HG03064 (cell line): ENCODE measurements around the gene PPT2.
"Not testable (repeated sequence)": the region's sequence is repeated elsewhere in the genome, so short reads cannot be mapped to it uniquely, and the experiment has no call there.

ENCODE experiments used
- ATAC-seq: cut with Tn5 transposase; IDR thresholded peaks from one replicate; pipeline ENCODE4 v1.9.1; 2021; ENCODE audit warnings: low read depth; ENCODE audit not compliant: unreplicated experiment

PPT2 gene

GRCh38 chr6:32187725-32188380 is 33.9 kb downstream of the PPT2 start:
- not testable (repeated sequence) for ATAC-seq

- no peak for ATAC-seq
These were observed 34.6 kb downstream of the PPT2 start for GRCh38 chr6:32188381-32189068.

- no peak for ATAC-seq
These were observed 35.3 kb downstream of the PPT2 start for GRCh38 chr6:32189069-32189741.

GRCh38 chr6:32189742-32190053 is 35.8 kb downstream of the PPT2 start:
- ATAC-seq = no peak

- no peak for ATAC-seq
These were observed 36.3 kb downstream of the PPT2 start, which contains the start of gene PBX2 for GRCh38 chr6:32190054-32190851. TSS of gene PBX2 (minus strand) at chr6:32190202. CDS start at chr6:32189915, 287 bp downstream.

GRCh38 chr6:32190911-32191677 is 37.2 kb downstream of the PPT2 start:
- no peak for ATAC-seq

GRCh38 chr6:32191696-32192607 is 38.0 kb downstream of the PPT2 start:
- ATAC-seq = no peak

GRCh38 chr6:32192608-32193039 is 38.7 kb downstream of the PPT2 start, which contains the start of gene GPSM3:
TSS of gene GPSM3 (minus strand) at chr6:32192643. CDS start at chr6:32192513, 130 bp downstream.
- ATAC-seq = no peak

GRCh38 chr6:32193096-32193495 is 39.2 kb downstream of the PPT2 start:
- ATAC-seq = not testable (repeated sequence)

- ATAC-seq = no peak
These were observed 40.4 kb downstream of the PPT2 start for GRCh38 chr6:32194388-32194787.

GRCh38 chr6:32194825-32195651 is 41.1 kb downstream of the PPT2 start:
- ATAC-seq = peak; percentile 51

GRCh38 chr6:32195652-32195901 is 41.6 kb downstream of the PPT2 start:
- ATAC-seq = no peak

- ATAC-seq = peak; percentile 75
These were observed 42.2 kb downstream of the PPT2 start for GRCh38 chr6:32195902-32196681.

GRCh38 chr6:32196682-32197616 is 43.0 kb downstream of the PPT2 start:
- ATAC-seq = no peak

- no peak for ATAC-seq
These were observed 44.4 kb downstream of the PPT2 start for GRCh38 chr6:32198345-32198696.

- ATAC-seq = no peak
These were observed 44.9 kb downstream of the PPT2 start for GRCh38 chr6:32198866-32199265.
